Activated T-helper 1 cell treated with anti-CD3 and anti-CD28 coated beads, Interleukin-12 subunit alpha, Interleukin-12 subunit beta, Interleukin-2, Interleukin-4 antibody, amounts not matched to agents 30 ng/mL and 10 ng/mL and 1 ng/mL, durations not matched to agents 14 hours and 24 hours and 36 hours (primary cell): Measurements from ENCODE around the gene GLP2R. TPM values are rescaled to one million over a fixed set of nuclear protein-coding genes. Genes with fewer than 3 reads are reported as not detected.

ENCODE experiments used
- DNase-seq: peaks from one replicate; pipeline ENCODE4 v3.0.0; 2021; ENCODE audit warnings: low spot score
- H3K27ac Mint-ChIP-seq: one replicate; pipeline ENCODE4 v1.8.0; 2021; ENCODE audit warnings: mild to moderate bottlenecking, mixed read lengths
- H3K27me3 Mint-ChIP-seq: one replicate; pipeline ENCODE4 v1.8.0; 2022; ENCODE audit warnings: mild to moderate bottlenecking, moderate library complexity, mixed read lengths; ENCODE audit not compliant: insufficient read depth
- H3K36me3 Mint-ChIP-seq: one replicate; pipeline ENCODE4 v1.8.0; 2021; ENCODE audit warnings: low read depth, mixed read lengths
- H3K4me1 Mint-ChIP-seq: one replicate; pipeline ENCODE4 v1.8.0; 2021; ENCODE audit warnings: low read depth, mixed read lengths
- H3K4me3 Mint-ChIP-seq: one replicate; pipeline ENCODE4 v1.8.0; 2021; ENCODE audit warnings: mild to moderate bottlenecking, moderate library complexity, mixed read lengths
- H3K9me3 Mint-ChIP-seq: one replicate; pipeline ENCODE4 v1.8.0; 2021; ENCODE audit warnings: mixed read lengths
- intact Hi-C: fragments of 100-400 bp; cut with micrococcal nuclease; formaldehyde crosslinking; loops from one replicate; pipeline ENCODE4 v1.15.1; 2024
- total RNA-seq: library from RNA; stranded (reverse); gene quantifications from 2 replicates; pipeline ENCODE4 v1.2.3, GENCODE V29; 2022

Gene GLP2R
- total RNA-seq, 1 donor from 2014 or later: not detected

GRCh38 chr17:9875441-9875840 lies 49.7 kb downstream of the GLP2R start:
- no peaks in the 10 kb centered on the region for H3K36me3 Mint-ChIP-seq
- H3K27me3 Mint-ChIP-seq: no peaks in the 10 kb centered on the region
- H3K4me3 Mint-ChIP-seq: no peak overlapping the region
- DNase-seq: no peak
- H3K27ac Mint-ChIP-seq: no peak overlapping the region
- intact Hi-C loops: no loop called here
- H3K9me3 Mint-ChIP-seq: peaks cover under 1% of the 10 kb centered on the region
- H3K4me1 Mint-ChIP-seq: no peaks in the 10 kb centered on the region

GRCh38 chr17:9878356-9878755 lies 52.6 kb downstream of the GLP2R start:
- intact Hi-C loops: no loop called here
- Mint-ChIP-seq H3K4me1 (no peaks in the 10 kb centered on the region), H3K27me3 (no peaks in the 10 kb centered on the region), H3K27ac (no peak overlapping the region), H3K9me3 (peaks cover 9% of the 10 kb centered on the region), H3K36me3 (no peaks in the 10 kb centered on the region), H3K4me3 (no peak overlapping the region)
- no peak for DNase-seq

GRCh38 chr17:9878786-9879525 lies 53.2 kb downstream of the GLP2R start:
- intact Hi-C loops: no loop called here
- H3K27ac Mint-ChIP-seq: no peak overlapping the region
- no peak for DNase-seq
- H3K36me3 Mint-ChIP-seq: no peaks in the 10 kb centered on the region
- no peak overlapping the region for H3K4me3 Mint-ChIP-seq
- peaks cover 12% of the 10 kb centered on the region for H3K9me3 Mint-ChIP-seq
- no peaks in the 10 kb centered on the region for H3K4me1 Mint-ChIP-seq
- no peaks in the 10 kb centered on the region for H3K27me3 Mint-ChIP-seq

GRCh38 chr17:9880582-9880999 lies 54.9 kb downstream of the GLP2R start:
- H3K36me3 Mint-ChIP-seq: no peaks in the 10 kb centered on the region
- no peak overlapping the region for H3K4me3 Mint-ChIP-seq
- no peak for DNase-seq
- H3K4me1 Mint-ChIP-seq: no peaks in the 10 kb centered on the region
- peaks cover 12% of the 10 kb centered on the region for H3K9me3 Mint-ChIP-seq
- H3K27ac Mint-ChIP-seq: no peak overlapping the region
- no peaks in the 10 kb centered on the region for H3K27me3 Mint-ChIP-seq
- intact Hi-C loops: no loop called here

- intact Hi-C loops: no loop called here
- Mint-ChIP-seq H3K27ac (no peak overlapping the region), H3K9me3 (peaks cover 12% of the 10 kb centered on the region), H3K27me3 (no peaks in the 10 kb centered on the region), H3K36me3 (no peaks in the 10 kb centered on the region), H3K4me1 (no peaks in the 10 kb centered on the region), H3K4me3 (no peak overlapping the region)
- no peak for DNase-seq
Observed at GRCh38 chr17:9883451-9883850, 57.7 kb downstream of the GLP2R start.

GRCh38 chr17:9886141-9886930 lies 60.6 kb downstream of the GLP2R start:
- no peaks in the 10 kb centered on the region for H3K36me3 Mint-ChIP-seq

GRCh38 chr17:9887508-9887907 lies 61.8 kb downstream of the GLP2R start:
- Mint-ChIP-seq H3K36me3 (no peaks in the 10 kb centered on the region), H3K9me3 (peaks cover 9% of the 10 kb centered on the region), H3K27me3 (no peaks in the 10 kb centered on the region), H3K4me1 (no peaks in the 10 kb centered on the region), H3K27ac (no peak overlapping the region), H3K4me3 (no peak overlapping the region)
- intact Hi-C loops: no loop called here
- DNase-seq: no peak

More at GRCh38 chr17:9886141-9886930, 60.6 kb downstream of the GLP2R start:
- H3K4me1 Mint-ChIP-seq: no peaks in the 10 kb centered on the region
- no peak for DNase-seq
- H3K4me3 Mint-ChIP-seq: no peak overlapping the region
- no peaks in the 10 kb centered on the region for H3K27me3 Mint-ChIP-seq
- H3K9me3 Mint-ChIP-seq: peaks cover 9% of the 10 kb centered on the region
- intact Hi-C loops: no loop called here
- H3K27ac Mint-ChIP-seq: no peak overlapping the region

- Mint-ChIP-seq H3K9me3 (no peaks in the 10 kb centered on the region), H3K36me3 (no peaks in the 10 kb centered on the region), H3K27me3 (no peaks in the 10 kb centered on the region), H3K4me1 (no peaks in the 10 kb centered on the region), H3K27ac (no peak overlapping the region), H3K4me3 (no peak overlapping the region)
- no peak for DNase-seq
- intact Hi-C loops: no loop called here
Observed at GRCh38 chr17:9890124-9890523, 64.4 kb downstream of the GLP2R start.

- intact Hi-C loops: no loop called here
- no peaks in the 10 kb centered on the region for H3K36me3 Mint-ChIP-seq
- no peaks in the 10 kb centered on the region for H3K4me1 Mint-ChIP-seq
- no peak for DNase-seq
- no peaks in the 10 kb centered on the region for H3K27me3 Mint-ChIP-seq
- no peak overlapping the region for H3K4me3 Mint-ChIP-seq
- H3K27ac Mint-ChIP-seq: no peak overlapping the region
- no peaks in the 10 kb centered on the region for H3K9me3 Mint-ChIP-seq
Observed at GRCh38 chr17:9893411-9894012, 67.8 kb downstream of the GLP2R start.

GRCh38 chr17:9894231-9894630 lies 68.5 kb downstream of the GLP2R start:
- intact Hi-C loops: no loop called here
- Mint-ChIP-seq H3K27ac (no peak overlapping the region), H3K9me3 (no peaks in the 10 kb centered on the region), H3K4me3 (no peak overlapping the region), H3K36me3 (no peaks in the 10 kb centered on the region), H3K27me3 (no peaks in the 10 kb centered on the region), H3K4me1 (no peaks in the 10 kb centered on the region)
- no peak for DNase-seq

GRCh38 chr17:9895923-9896322 lies 70.2 kb downstream of the GLP2R start:
- no peak overlapping the region for H3K4me3 Mint-ChIP-seq
- intact Hi-C loops: no loop called here
- H3K4me1 Mint-ChIP-seq: no peaks in the 10 kb centered on the region
- no peaks in the 10 kb centered on the region for H3K27me3 Mint-ChIP-seq
- H3K9me3 Mint-ChIP-seq: no peaks in the 10 kb centered on the region
- no peak for DNase-seq
- no peaks in the 10 kb centered on the region for H3K36me3 Mint-ChIP-seq
- no peak overlapping the region for H3K27ac Mint-ChIP-seq

GRCh38 chr17:9897372-9897968 lies 71.7 kb downstream of the GLP2R start:
- Mint-ChIP-seq H3K27me3 (peaks cover 6% of the 10 kb centered on the region), H3K27ac (no peak overlapping the region), H3K4me1 (no peaks in the 10 kb centered on the region), H3K9me3 (no peaks in the 10 kb centered on the region), H3K36me3 (no peaks in the 10 kb centered on the region), H3K4me3 (no peak overlapping the region)
- intact Hi-C loops: no loop called here
- DNase-seq: no peak

GRCh38 chr17:9898812-9899211 lies 73.1 kb downstream of the GLP2R start:
- Mint-ChIP-seq H3K4me1 (no peaks in the 10 kb centered on the region), H3K9me3 (no peaks in the 10 kb centered on the region), H3K4me3 (no peak overlapping the region), H3K36me3 (no peaks in the 10 kb centered on the region), H3K27ac (no peak overlapping the region), H3K27me3 (peaks cover 6% of the 10 kb centered on the region)
- no peak for DNase-seq
- intact Hi-C loops: no loop called here
